ENCODE data around the gene TASP1. TPM values are rescaled to one million over a fixed set of nuclear protein-coding genes. Genes with fewer than 3 reads are reported as not detected.

The TASP1 gene
- polyA plus RNA-seq, 3 donors: 2.3 to 3.3 (median 2.6) TPM

DNA sequence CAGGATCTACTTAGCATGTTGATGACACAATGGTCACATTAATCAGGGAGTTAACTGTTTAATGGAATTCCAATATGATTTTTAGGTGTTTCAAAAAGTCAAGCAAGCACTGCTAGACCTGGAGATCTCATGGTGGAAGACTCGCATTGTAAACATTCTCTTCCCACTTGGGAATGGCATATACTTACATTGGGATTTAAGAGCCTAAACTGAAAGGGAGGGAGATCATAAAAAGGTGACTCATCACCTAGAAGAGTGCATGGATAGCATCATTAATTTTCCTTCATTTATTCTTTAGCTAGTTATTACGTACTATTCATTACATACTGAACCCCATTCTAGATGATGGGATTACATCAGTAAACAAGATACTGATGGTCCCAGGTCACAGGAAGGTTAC, 185.4 kb downstream of the TASP1 start:
- no peaks in the 10 kb centered on the region for H4K20me1 ChIP-seq (ENCODE audit: insufficient read depth, low read length)
- WGBS (ENCODE audit: insufficient coverage): no CpG with 5 or more reads among the region's 2 CpGs
- H3K27ac ChIP-seq (ENCODE audit: low read depth in 1 of 2, low read length in 2 of 2): no peak overlapping the region
- H3K9ac ChIP-seq (ENCODE audit: insufficient read depth, low read length, poor library complexity, severe bottlenecking): no peak overlapping the region
- H3K36me3 Mint-ChIP-seq: peaks cover 0 to 4% of the 10 kb centered on the region in 2 donors
- H3K79me2 ChIP-seq (ENCODE audit: insufficient read depth, low read length): no peaks in the 10 kb centered on the region
- no peaks in the 10 kb centered on the region for H3K27me3 ChIP-seq (ENCODE audit: control insufficient read depth in 2 of 2, insufficient read depth in 2 of 2, low read length in 2 of 2)
- DNase-seq: no peak
- no peaks in the 10 kb centered on the region for H3K9me3 ChIP-seq (replicated peaks in 1 of 2; ENCODE audit: control insufficient read depth in 1 of 2, insufficient read depth in 1 of 2, low read length in 2 of 2)
- H3K27me3 Mint-ChIP-seq (ENCODE audit: low read depth in 3 of 3): no peaks in the 10 kb centered on the region
- H3K4me1 ChIP-seq (ENCODE audit: control insufficient read depth in 1 of 2, insufficient read depth in 2 of 2, low read length in 2 of 2): no peaks in the 10 kb centered on the region
- H3K27ac Mint-ChIP-seq: no peak overlapping the region
- H3K4me3 ChIP-seq (replicated peaks in 1 of 3; ENCODE audit: low read depth in 2 of 3, low read length in 3 of 3): no peak overlapping the region
- H3K4me3 Mint-ChIP-seq: no peak overlapping the region
- no peaks in the 10 kb centered on the region for H3K4me1 Mint-ChIP-seq
- H3K36me3 ChIP-seq (replicated peaks in 1 of 2; ENCODE audit: control insufficient read depth in 1 of 2, insufficient read depth in 2 of 2, low read length in 2 of 2): no peaks in the 10 kb centered on the region
- H3K9me3 Mint-ChIP-seq: peaks cover 0 to 3% (median 0%) of the 10 kb centered on the region in 7 donors
- TF ChIP-seq, protein P1, sequence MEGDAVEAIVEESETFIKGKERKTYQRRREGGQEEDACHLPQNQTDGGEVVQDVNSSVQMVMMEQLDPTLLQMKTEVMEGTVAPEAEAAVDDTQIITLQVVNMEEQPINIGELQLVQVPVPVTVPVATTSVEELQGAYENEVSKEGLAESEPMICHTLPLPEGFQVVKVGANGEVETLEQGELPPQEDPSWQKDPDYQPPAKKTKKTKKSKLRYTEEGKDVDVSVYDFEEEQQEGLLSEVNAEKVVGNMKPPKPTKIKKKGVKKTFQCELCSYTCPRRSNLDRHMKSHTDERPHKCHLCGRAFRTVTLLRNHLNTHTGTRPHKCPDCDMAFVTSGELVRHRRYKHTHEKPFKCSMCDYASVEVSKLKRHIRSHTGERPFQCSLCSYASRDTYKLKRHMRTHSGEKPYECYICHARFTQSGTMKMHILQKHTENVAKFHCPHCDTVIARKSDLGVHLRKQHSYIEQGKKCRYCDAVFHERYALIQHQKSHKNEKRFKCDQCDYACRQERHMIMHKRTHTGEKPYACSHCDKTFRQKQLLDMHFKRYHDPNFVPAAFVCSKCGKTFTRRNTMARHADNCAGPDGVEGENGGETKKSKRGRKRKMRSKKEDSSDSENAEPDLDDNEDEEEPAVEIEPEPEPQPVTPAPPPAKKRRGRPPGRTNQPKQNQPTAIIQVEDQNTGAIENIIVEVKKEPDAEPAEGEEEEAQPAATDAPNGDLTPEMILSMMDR (IDR thresholded peaks at IDR 0.05): no peak
- intact Hi-C loops (cut with micrococcal nuclease): no loop called here
- no peak overlapping the region for H2AFZ ChIP-seq (ENCODE audit: insufficient read depth, low read depth, low read length, poor library complexity, severe bottlenecking)
- H3K4me2 ChIP-seq (replicated peaks; ENCODE audit: extremely low read depth, low read length, poor library complexity, severe bottlenecking): no peak overlapping the region

DNA sequence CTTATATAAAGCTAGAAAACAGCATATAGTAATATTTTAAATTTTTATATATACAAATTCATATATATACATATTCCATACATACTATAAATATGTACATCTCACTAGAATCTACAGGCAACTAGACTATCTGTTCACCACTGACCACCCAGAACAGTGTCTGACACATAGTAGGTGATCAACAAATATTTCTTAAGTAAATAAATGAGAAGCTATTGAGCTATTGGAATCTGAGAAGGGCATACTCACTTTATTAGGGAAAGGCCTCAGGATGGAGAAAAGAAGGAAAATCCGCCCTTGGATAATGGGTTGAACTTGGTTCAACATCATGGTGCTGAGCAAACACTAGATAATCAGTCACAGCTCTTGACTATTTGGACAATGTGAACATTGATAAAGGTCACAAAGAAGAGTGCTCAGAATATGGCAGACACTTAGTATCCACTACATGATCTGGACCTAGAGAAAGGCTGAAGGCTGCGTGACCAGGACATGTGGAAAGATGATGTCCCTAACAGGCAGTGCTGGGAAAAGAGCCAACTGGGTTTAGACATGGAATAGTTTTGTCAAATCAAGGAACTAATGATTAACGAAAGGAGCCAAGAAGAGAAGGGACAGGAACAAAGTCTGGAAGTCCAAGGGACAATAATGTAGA, 186.1 kb downstream of the TASP1 start:
- Histone ChIP-seq H3K27ac (ENCODE audit: low read depth in 1 of 2, low read length in 2 of 2) (no peak overlapping the region), H3K9me3 (replicated peaks in 1 of 2; ENCODE audit: control insufficient read depth in 1 of 2, insufficient read depth in 1 of 2, low read length in 2 of 2) (no peaks in the 10 kb centered on the region), H3K9ac (ENCODE audit: insufficient read depth, low read length, poor library complexity, severe bottlenecking) (no peak overlapping the region), H3K36me3 (replicated peaks in 1 of 2; ENCODE audit: control insufficient read depth in 1 of 2, insufficient read depth in 2 of 2, low read length in 2 of 2) (no peaks in the 10 kb centered on the region), H4K20me1 (ENCODE audit: insufficient read depth, low read length) (no peaks in the 10 kb centered on the region), H3K27me3 (ENCODE audit: control insufficient read depth in 2 of 2, insufficient read depth in 2 of 2, low read length in 2 of 2) (no peaks in the 10 kb centered on the region), H3K4me3 (replicated peaks in 1 of 3; ENCODE audit: low read depth in 2 of 3, low read length in 3 of 3) (no peak overlapping the region), H3K4me2 (replicated peaks; ENCODE audit: extremely low read depth, low read length, poor library complexity, severe bottlenecking) (no peak overlapping the region), H3K4me1 (ENCODE audit: control insufficient read depth in 1 of 2, insufficient read depth in 2 of 2, low read length in 2 of 2) (no peaks in the 10 kb centered on the region), H3K79me2 (ENCODE audit: insufficient read depth, low read length) (no peaks in the 10 kb centered on the region), H2AFZ (ENCODE audit: insufficient read depth, low read depth, low read length, poor library complexity, severe bottlenecking) (no peak overlapping the region)
- TF ChIP-seq, protein P1 (IDR thresholded peaks at IDR 0.05): no peak
- H3K27ac Mint-ChIP-seq: peak overlapping the region in 1 of 7 donors; percentile 44
- no peak overlapping the region for H3K4me3 Mint-ChIP-seq
- 69% methylated on average over 2 of the region's 3 CpGs for WGBS (ENCODE audit: insufficient coverage)
- no peaks in the 10 kb centered on the region for H3K4me1 Mint-ChIP-seq
- peaks cover 0 to 4% of the 10 kb centered on the region in 2 donors for H3K36me3 Mint-ChIP-seq
- intact Hi-C loops (cut with micrococcal nuclease): no loop called here
- DNase-seq: no peak
- H3K9me3 Mint-ChIP-seq: peaks cover 0 to 3% (median 0%) of the 10 kb centered on the region in 7 donors
- H3K27me3 Mint-ChIP-seq (ENCODE audit: low read depth in 3 of 3): no peaks in the 10 kb centered on the region
